ACC112 (cell line): ENCODE results near the gene SYT8.
"Not testable (repeated sequence)": the region's sequence is repeated elsewhere in the genome, so short reads cannot be mapped to it uniquely, and the experiment has no call there.

Source experiments
- H2AFZ ChIP-seq: fragments of 200-600 bp; sonication (generic); one replicate; pipeline ENCODE4 v1.6.0; 2017; ENCODE audit warnings: antibody characterized with exemption, low read length; ENCODE audit not compliant: unreplicated experiment
- H3K27ac ChIP-seq: fragments of 200-600 bp; sonication (generic); 2 replicates; pipeline ENCODE4 v1.5.1; 2014; ENCODE audit warnings: low read depth, mild to moderate bottlenecking, antibody characterized with exemption, low read length, moderate library complexity
- H3K27me3 ChIP-seq: fragments of 200-600 bp; sonication (generic); 2 replicates; pipeline ENCODE4 v1.6.1; 2014; ENCODE audit warnings: mild to moderate bottlenecking, antibody characterized with exemption, low read length, moderate library complexity, mixed read lengths; ENCODE audit not compliant: insufficient read depth
- H3K36me3 ChIP-seq: fragments of 200-600 bp; sonication (generic); 2 replicates; pipeline ENCODE4 v1.6.1; 2016; ENCODE audit warnings: mild to moderate bottlenecking, antibody characterized with exemption, low read length, moderate library complexity, mixed read lengths; ENCODE audit not compliant: insufficient read depth
- H3K4me1 ChIP-seq: fragments of 200-600 bp; sonication (generic); one replicate; pipeline ENCODE4 v1.6.1; 2016; ENCODE audit warnings: low read length, mixed read lengths; ENCODE audit not compliant: insufficient read depth, unreplicated experiment, control insufficient read depth
- H3K4me3 ChIP-seq: fragments of 200-600 bp; sonication (generic); 2 replicates; pipeline ENCODE4 v1.5.1; 2014; ENCODE audit warnings: mild to moderate bottlenecking, low read depth, low read length
- H3K79me2 ChIP-seq: fragments of 200-600 bp; sonication (generic); one replicate; pipeline ENCODE4 v1.6.0; 2016; ENCODE audit warnings: low read length; ENCODE audit not compliant: control insufficient read depth, unreplicated experiment, insufficient read depth

SYT8 gene

GRCh38 chr11:1805525-1805924 lies 29.3 kb upstream of the SYT8 start:
- Histone ChIP-seq H3K36me3 (no peaks in the 10 kb centered on the region), H3K4me1 (no peaks in the 10 kb centered on the region), H3K27me3 (0 out of 2 replicates have a peak, but pooled peaks cover 3% of the 10 kb centered on the region), H2AFZ (no peak overlapping the region), H3K4me3 (no peak overlapping the region), H3K79me2 (no peaks in the 10 kb centered on the region), H3K27ac (no peak overlapping the region)

- peaks cover 8% of the 10 kb centered on the region; the same call in 1 of the 2 replicates for H3K27me3 ChIP-seq
- H3K36me3 ChIP-seq: no peaks in the 10 kb centered on the region
Measured at GRCh38 chr11:1807264-1807995, 27.4 kb upstream of the SYT8 start.

GRCh38 chr11:1810761-1811160 lies 24.0 kb upstream of the SYT8 start:
- Histone ChIP-seq H3K4me3 (no peak overlapping the region), H3K27me3 (peaks cover 9% of the 10 kb centered on the region), H3K36me3 (no peaks in the 10 kb centered on the region), H2AFZ (no peak overlapping the region), H3K79me2 (no peaks in the 10 kb centered on the region), H3K27ac (no peak overlapping the region), H3K4me1 (no peaks in the 10 kb centered on the region)

More at GRCh38 chr11:1807264-1807995, 27.4 kb upstream of the SYT8 start:
- H3K79me2 ChIP-seq: no peaks in the 10 kb centered on the region
- H3K4me1 ChIP-seq: no peaks in the 10 kb centered on the region
- H2AFZ ChIP-seq: no peak overlapping the region
- no peak overlapping the region for H3K4me3 ChIP-seq
- H3K27ac ChIP-seq: no peak overlapping the region

GRCh38 chr11:1812274-1812673 lies 22.5 kb upstream of the SYT8 start:
- peaks cover 9% of the 10 kb centered on the region for H3K27me3 ChIP-seq
- H3K27ac ChIP-seq: no peak overlapping the region
- H2AFZ ChIP-seq: no peak overlapping the region
- no peaks in the 10 kb centered on the region for H3K4me1 ChIP-seq
- H3K79me2 ChIP-seq: no peaks in the 10 kb centered on the region
- no peaks in the 10 kb centered on the region for H3K36me3 ChIP-seq
- no peak overlapping the region for H3K4me3 ChIP-seq

- Histone ChIP-seq H3K27ac (no peak overlapping the region), H3K27me3 (peaks cover 15% of the 10 kb centered on the region), H3K4me3 (no peak overlapping the region), H3K79me2 (no peaks in the 10 kb centered on the region), H3K36me3 (no peaks in the 10 kb centered on the region), H3K4me1 (no peaks in the 10 kb centered on the region), H2AFZ (no peak overlapping the region)
Measured at GRCh38 chr11:1812801-1813200, 22.0 kb upstream of the SYT8 start.

- not testable (repeated sequence) for H3K4me1 ChIP-seq, H3K27ac ChIP-seq, H3K36me3 ChIP-seq, H2AFZ ChIP-seq, H3K79me2 ChIP-seq, H3K4me3 ChIP-seq
- peaks cover 15% of the 10 kb centered on the region for H3K27me3 ChIP-seq
Measured at GRCh38 chr11:1813356-1813755, 21.4 kb upstream of the SYT8 start.

GRCh38 chr11:1814691-1815090 lies 20.1 kb upstream of the SYT8 start:
- Histone ChIP-seq H3K4me1 (no peaks in the 10 kb centered on the region), H3K27me3 (peaks cover 12% of the 10 kb centered on the region), H3K79me2 (no peaks in the 10 kb centered on the region), H2AFZ (no peak overlapping the region), H3K27ac (no peak overlapping the region), H3K4me3 (no peak overlapping the region), H3K36me3 (no peaks in the 10 kb centered on the region)

- no peak overlapping the region for H2AFZ ChIP-seq
- no peaks in the 10 kb centered on the region for H3K79me2 ChIP-seq
- no peaks in the 10 kb centered on the region for H3K4me1 ChIP-seq
- H3K36me3 ChIP-seq: no peaks in the 10 kb centered on the region
- H3K4me3 ChIP-seq: no peak overlapping the region
- peaks cover 12% of the 10 kb centered on the region for H3K27me3 ChIP-seq
- H3K27ac ChIP-seq: no peak overlapping the region
Measured at GRCh38 chr11:1815311-1815710, 19.5 kb upstream of the SYT8 start.

- no peak overlapping the region for H2AFZ ChIP-seq
- no peaks in the 10 kb centered on the region for H3K36me3 ChIP-seq
- no peaks in the 10 kb centered on the region for H3K4me1 ChIP-seq
- H3K27me3 ChIP-seq: peaks cover 12% of the 10 kb centered on the region
- H3K79me2 ChIP-seq: no peaks in the 10 kb centered on the region
- no peak overlapping the region for H3K27ac ChIP-seq
- no peak overlapping the region for H3K4me3 ChIP-seq
Measured at GRCh38 chr11:1815751-1816150, 19.0 kb upstream of the SYT8 start.

- no peaks in the 10 kb centered on the region for H3K79me2 ChIP-seq
- no peak overlapping the region for H3K27ac ChIP-seq
- H3K27me3 ChIP-seq: peaks cover 11% of the 10 kb centered on the region
Measured at GRCh38 chr11:1817000-1817399, 17.8 kb upstream of the SYT8 start.

GRCh38 chr11:1817511-1817910 lies 17.3 kb upstream of the SYT8 start:
- H3K79me2 ChIP-seq: no peaks in the 10 kb centered on the region

More at GRCh38 chr11:1817000-1817399, 17.8 kb upstream of the SYT8 start:
- no peak overlapping the region for H2AFZ ChIP-seq
- H3K36me3 ChIP-seq: no peaks in the 10 kb centered on the region
- H3K4me3 ChIP-seq: no peak overlapping the region
- no peaks in the 10 kb centered on the region for H3K4me1 ChIP-seq

More at GRCh38 chr11:1817511-1817910, 17.3 kb upstream of the SYT8 start:
- Histone ChIP-seq H3K4me1 (no peaks in the 10 kb centered on the region), H3K27me3 (peaks cover 6% of the 10 kb centered on the region), H3K4me3 (no peak overlapping the region), H3K36me3 (no peaks in the 10 kb centered on the region), H2AFZ (no peak overlapping the region), H3K27ac (no peak overlapping the region)
